Inflammatory macrophage (primary cell): Measurements from ENCODE around the gene ZNF576.
"Not testable (repeated sequence)": the region's sequence is repeated elsewhere in the genome, so short reads cannot be mapped to it uniquely, and the experiment has no call there.

ENCODE experiments used
- DNase-seq, 2 donors: peaks; one replicate each; pipeline ENCODE4 v3.0.0-alpha.2; 2020 to 2022

Gene ZNF576

DNA sequence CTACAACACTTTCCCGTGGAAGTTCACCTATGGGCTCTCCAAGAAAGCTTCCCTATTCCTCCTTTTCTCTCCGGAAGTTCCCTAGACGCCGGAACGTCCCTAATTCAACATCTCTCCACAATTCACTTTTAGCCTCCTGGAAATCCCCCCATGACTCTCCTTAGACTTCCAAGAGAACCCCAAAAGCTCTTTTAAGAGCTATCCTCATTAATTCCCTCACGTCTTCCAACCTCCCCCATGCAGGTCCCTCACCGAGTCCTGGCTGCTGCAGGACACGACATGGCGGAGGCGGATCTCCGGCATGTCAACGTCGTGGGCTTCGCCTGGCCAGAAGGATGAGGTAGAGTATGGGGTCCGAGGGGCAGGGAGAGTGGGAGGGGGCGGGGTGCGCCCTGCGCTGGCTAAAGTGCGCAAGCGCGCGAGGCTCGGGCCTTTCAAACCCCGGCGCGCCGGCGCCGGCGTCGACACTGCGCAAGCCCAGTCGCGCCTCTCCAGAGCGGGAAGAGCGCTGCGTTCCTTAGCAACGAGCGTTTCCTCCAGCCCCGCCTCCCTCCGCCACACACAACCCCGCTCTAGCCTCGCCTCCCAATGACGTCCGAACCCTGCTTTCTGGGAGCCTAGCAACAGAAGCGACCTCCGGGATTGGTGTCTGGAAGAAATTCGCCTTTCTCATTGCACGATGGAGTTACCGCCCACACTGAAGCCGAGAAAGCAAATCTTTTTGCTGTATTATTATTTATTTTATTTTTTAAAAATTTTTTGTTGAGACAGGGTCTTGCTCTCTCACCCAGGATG, 21.0 kb upstream of the ZNF576 start, which contains the start of the genes PINLYP and XRCC1:
PINLYP (plus strand) TSS at position 646 of the 795 bp plus-strand sequence. CDS start 1,391 bp downstream, outside the sequence.
XRCC1 (minus strand) TSS at position 372 of the 795 bp plus-strand sequence; CDS start at position 303, 69 bp downstream.
- DNase-seq: peak; percentile 99

DNA sequence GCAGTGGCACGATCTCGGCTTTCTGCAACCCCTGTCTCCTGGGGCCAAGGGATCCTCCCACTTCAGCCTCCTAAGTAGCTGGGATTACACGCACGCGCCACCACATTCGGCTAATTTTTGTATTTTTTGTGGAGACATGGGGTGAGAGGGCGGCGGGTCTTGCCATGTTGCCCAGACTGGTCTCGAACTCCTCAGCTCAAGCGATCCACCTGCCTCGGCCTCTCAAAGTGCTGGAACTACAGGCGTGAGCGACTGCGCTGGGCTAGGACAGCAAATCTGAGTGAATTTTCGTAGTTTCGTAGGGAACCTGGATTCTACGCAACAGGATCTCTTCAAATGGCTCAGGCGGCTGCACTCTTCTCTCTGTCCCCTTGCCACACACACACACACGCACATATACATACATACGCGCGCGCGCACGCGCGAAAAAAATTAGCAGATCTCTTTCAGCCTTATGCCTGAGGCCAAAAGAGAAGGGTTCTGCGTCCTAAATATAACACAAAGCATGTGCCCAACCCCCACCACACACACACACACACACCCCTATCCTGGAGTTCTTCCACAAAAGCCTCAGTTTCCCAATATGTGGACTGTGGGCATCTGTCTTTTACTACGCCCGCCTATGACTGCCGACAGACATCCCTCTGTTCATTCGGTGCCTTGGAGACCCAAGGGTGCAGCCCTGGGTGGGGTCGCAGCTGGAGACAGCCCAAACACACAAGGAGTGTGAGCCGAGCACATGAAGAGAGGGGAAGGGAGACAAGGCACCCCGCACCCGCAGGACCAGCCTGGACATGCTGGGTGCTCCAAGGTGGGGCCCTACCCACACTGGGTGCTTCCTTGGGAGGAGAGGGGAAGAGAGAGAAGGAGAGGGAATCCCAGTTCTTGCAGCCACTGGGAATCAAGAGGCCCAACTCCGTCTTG, 20.2 kb upstream of the ZNF576 start:
- no peak for DNase-seq

DNA sequence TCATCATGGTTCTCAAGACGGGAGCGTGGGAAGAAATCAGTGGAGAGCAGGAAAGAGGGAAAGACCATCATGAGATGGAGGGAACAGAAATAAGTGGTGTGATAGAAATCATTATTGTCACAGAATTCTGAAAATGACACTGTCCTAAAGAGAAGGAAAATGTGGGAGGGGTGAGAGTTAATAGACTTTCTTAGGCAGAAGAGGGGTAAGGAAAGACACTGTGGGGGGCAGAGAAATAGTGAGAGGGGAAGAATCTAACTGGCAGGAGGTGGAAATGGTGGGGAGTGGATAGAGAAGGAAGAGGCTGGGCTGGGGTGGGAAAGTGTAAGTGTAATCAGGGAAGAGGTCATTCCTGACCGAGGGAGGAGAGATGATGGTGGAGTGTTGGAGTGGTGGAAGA, 17.6 kb upstream of the ZNF576 start:
- DNase-seq: no peak

DNA sequence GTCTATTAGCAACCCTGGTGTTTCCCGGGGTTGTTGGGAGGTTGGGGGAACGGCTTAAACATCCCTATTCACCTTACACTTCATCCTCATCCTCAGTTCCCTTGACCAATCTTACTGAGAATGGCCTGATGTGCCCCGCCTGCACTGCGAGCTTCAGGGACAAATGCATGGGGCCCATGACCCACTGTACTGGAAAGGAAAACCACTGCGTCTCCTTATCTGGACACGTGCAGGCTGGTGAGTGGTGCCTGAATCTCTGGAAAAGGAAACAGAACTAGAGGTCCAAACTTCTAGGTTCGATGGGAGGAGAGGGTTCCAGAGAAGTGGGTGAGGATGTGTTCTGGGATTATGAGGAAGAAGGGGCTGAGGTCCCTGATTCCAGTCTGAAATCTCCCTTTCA, 14.9 kb upstream of the ZNF576 start:
- no peak for DNase-seq

DNA sequence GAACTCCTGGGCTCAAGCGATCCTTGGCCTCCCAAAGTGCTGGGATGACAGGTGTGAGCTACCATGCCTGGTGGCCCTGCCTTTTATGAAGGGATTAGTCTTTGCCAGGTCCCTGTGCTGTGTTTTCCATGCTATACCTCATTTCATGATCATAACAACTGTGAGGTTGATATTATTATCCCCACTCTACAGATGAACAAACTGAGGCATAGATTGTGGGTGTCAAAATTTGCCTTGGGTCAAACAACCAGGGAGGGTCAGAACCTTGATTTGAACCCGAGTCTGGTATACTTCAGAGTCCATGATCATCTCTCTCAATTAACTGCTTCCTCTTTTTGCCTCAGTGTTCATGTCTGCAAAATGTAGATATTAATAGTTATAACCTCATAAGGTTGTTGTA, 13.9 kb upstream of the ZNF576 start:
- DNase-seq: no peak

DNA sequence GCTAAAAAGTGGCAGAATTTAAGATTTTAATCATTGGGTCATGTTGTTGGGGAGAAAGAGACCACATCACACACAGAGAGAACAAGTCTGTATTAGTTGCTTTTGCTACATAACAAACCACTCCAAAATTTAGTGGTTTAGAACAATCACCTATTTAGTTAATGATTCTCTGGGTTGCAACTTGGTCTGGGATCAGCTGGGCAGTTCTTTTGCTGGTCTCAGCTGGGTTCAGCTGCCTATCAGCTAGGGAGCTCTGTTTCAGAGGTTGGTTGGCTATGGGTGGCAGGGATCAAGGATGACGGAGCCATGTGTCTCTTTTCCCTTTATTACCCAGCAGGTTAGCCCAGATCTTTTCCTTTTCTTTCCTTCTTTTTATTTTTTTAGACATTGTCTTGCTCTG, 11.9 kb upstream of the ZNF576 start:
- DNase-seq: no peak

DNA sequence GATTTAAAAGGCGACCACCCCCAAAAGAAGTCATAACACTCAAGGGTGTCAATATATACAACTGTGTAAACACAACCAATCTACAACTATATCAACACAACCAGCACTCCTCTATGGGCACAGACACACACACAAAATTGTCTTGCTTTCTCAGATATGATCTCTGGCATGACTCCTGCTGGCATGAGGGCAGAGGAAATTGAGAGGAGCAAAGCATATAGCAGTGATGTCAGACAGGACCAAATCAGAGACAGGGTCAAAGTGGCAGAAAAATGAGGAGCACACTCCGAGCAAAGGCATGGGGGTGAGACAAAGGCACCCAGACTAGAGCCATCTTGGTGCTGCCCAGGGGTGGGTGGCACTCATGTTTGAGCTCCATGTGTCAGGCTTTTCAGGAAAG, 10.0 kb upstream of the ZNF576 start:
- DNase-seq: no peak

DNA sequence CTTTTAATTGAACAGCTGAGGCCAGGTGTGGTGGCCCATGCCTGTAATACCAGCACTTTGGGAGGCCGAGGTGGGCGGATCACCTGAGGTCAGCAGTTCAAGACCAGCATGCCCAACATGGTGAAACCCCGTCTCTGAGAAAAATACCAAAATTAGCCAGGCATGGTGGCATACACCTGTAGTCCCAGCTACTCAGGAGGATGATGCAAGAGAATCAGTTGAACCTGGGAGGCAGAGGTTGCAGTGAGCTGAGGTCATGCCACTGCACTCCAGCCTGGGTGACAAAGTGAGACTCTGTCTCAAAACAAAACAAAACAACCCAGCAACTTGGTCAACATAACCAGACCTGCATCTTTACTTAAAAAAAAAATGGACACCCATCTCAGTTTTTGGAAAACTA, 9.4 kb upstream of the ZNF576 start:
- DNase-seq: not testable (repeated sequence)

DNA sequence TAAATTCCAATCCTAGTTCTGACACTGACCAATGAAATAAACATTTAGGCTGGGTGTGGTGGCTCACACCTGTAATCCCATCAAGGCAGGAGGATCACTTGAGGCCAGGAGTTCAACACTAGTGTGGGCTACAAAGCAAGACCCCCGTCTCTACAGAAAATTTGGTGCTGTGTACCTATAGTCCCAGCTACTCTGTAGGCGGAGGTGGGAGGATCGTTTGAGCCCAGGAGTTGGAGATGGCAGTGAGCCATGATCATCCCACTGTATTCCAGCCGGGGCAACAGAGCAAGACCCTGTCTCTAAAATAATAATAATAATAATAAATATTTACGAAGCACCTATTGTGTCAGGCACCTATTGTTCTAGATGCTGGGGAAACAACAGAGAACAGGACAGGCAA, 7.1 kb upstream of the ZNF576 start:
- no peak for DNase-seq

DNA sequence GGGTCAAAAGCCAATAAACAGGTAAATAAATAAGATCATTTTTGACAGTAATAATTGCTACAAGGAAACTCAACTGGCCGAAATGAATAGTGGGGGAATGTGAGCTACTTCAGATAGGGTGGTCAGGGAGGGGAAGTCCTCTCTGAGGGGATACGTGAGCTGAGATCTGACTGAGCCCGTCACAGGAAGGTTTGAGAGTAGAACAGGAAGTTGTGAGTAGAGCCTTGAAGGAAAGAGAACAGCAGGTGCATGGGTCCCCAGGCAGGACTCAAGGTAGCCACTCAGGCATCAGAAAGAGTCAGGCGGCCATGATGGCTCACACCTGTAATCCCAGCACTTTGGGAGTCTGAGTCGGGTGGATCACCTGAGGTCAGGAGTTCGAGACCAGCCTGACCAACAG, 6.7 kb upstream of the ZNF576 start:
- DNase-seq: no peak

DNA sequence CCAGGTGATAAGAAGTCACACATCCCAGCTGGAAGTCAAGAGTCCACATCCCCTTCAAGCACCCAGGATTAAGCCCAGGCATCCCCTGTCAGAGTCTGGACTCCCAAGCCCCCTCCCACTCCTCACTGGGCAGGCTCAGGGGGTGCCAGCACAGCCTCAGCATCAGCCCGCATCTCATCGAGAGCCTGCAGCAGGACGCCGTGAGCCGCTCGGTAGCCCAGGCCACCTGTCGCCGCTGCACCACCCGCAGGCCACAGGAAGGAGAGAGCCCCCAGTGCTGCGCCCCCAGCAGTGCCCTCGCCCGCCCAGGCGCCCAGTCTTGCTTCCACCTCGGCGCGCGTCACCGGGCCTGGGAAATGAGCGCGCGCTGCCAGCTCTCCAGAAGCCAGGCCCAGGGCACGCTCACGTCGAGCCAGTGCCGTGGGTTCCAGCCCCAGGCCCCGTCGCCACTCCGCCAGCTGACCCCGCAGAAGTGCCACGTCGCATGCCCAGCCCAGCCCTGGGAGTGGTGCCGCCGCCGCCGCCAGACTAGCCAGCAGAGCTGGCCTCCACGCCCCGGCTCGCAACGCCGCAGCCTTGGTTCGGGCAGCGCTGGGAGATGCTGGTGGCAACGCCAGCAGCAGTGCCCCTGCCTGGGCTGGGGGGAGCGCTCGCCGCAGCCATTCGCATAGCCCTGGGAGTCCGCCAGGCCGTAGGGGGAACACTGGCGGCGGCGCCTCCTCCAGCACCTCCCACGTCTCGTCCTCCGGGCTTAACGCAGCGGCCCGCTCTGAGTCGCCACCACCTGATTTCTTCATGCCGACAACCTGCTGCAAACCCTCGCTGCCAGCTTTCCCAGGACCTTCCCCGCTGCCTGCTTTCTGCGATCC, 4.3 kb upstream of the ZNF576 start:
- no peak for DNase-seq

DNA sequence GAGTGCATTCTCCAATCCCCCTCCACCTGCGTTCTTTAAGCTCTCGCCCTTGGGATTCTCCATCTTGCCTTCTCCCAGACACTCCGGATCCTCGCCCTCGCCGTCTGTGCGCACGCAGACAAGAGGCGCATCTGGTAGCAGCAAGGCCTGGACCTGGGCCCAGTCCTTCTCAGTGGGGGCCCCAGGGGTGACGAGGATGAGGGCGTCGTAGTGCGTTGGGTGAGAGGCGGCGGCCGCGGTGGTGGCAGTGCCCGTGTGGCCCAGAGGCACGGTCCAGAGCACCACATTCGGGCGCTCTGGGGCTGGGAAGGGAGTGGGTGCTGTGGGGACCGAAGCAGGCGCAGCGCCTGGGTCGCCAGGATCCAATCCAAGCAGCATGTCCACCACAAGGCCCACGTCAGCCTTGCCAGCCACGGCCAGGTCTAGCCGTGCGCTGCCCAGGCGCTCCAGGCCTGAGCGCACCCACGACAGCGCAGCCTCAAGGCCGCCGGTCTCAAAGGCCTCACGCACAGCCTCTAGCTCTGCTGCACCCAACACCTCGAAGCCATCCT, 3.5 kb upstream of the ZNF576 start:
- DNase-seq: no peak

DNA sequence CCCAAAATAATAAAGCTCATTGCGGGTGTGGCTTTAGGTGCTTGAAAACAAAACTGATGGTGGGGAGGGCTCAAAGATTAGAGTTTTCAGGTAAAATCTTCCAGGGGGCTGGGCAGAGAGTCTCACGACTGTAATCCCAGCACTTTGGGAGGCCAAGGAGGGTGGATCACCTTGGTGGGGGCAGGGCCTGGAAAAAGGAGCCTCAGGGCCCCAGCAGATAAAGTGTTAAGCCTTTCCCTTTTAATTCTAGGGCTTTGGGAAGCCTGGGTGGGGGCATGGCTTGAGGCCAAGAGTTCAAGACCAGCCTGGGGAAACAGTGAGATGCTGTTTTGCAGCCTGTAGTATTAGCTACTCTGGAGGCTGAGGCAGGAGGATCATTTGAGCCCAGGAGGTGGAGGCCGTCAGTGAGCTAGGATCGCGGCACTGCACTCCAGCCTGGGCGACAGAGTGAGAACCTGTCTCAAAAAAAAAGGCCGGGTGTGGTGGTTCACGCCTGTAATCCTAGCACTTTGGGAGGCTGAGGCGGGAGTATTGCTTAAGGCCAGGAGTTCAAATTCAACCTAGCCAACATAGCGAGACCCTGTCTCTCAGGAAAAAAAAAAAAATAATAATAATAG, 2.2 kb upstream of the ZNF576 start:
- DNase-seq: no peak

DNA sequence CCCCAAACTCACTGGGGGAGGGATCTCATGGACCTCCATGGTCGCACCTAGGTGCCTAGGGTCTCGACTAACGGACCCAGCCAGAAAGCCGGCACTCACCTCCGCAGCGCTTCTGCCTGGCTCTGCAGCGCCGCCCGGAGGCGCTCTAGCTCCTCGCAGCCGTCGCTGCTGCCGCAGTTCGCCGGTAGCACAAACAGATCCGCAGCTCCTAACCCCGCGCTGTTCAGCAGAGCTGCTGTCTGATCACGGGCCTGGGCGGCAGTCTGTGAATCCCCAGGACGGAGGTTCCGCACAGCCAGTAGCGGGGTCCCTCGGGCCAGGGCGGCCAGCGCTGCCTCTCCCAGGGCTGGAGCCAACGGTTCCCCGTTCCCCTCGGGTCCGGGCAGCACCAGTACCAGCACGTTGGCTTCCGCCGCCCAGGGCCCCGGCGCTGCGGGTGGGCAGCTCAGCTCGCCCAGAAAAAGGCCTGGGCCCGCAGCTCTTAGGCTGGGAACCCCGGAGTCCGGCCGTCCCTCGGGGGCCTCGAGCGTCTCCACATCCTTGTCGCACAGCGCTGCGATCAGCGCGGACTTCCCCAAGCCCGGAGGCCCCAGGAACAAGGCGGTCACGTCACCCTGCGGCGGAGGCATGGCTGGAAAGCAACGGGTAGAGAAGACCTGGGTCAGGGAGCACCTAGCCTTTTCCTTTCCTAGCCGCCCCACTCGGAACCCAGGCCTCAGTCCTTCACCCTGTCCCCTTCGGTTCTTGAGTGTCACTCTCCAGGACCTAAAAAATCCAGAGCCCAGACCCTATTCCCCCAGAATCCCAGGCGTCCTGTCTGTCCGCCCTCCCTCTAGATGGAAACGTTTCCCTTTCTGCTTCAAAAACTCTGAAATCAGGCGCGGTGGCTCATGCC, 1.4 kb upstream of the ZNF576 start:
- DNase-seq: peak; percentile 56 to 69

DNA sequence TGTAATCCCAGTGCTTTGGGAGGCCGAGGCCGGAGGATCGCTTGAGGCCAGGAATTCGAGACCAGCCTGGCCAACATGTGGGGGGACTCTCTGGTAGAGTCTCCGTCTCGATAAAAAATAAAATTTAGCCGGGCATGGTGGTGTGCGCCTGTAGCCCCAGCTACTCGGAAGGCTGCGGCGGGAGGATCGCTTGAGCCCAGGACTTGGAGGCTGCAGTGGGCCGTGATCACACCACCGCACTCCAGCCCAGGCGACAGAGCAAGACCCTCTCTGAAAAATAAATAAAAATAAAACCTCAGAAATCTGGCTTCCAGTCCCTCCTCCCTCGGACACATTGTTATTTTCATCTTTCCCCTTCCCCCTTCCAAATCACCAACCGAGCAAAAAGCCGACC, 793 bp upstream of the ZNF576 start:
- no peak for DNase-seq

DNA sequence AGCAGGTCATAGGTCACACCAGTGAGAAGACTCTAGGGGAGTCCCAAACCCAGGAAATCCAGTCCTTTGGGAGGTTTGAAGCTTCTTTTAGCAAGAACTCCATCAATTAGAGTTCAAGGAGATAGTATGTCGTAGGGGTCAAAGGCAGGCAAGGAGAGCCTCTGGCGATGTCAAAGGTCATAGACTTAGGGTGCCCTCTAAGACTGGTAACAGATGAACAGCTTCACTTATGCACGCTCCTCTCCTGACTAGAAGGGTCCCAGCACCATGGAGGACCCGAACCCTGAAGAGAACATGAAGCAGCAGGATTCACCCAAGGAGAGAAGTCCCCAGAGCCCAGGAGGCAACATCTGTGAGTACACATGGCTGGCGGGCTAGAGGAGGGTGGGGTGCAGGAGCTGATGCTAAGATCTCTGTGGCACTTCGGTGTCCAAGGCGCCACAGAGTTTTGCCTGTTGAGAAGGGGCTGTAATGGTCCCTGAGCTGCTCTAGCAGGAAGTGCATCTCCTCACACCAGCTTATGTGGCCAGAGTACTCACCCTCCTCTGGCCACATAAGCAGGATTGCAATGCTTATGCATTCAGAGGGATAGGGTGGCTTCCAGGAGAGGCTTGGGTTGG, 557 bp downstream of the ZNF576 start:
- DNase-seq: peak in 1 of 2 donors; percentile 17

DNA sequence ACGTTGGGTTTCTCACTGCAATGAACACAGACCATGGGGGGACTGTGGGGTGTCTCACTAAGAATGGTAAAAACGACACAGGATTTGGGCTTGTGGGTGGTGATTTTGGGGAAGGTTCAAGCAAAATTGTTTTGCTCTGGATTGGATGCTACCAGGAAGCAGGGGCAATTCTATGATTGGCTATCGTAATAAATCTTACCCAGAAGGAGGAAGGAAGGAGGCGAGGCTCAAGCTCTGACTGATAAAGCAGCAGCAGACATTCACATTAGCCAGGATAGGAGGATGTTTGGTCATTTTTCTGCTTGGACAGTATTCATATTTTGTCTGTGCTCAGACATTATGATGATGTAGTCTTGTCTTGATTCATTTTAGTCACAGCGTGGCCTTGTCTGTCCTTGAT, 1.5 kb downstream of the ZNF576 start:
- DNase-seq: peak; percentile 54 to 57

DNA sequence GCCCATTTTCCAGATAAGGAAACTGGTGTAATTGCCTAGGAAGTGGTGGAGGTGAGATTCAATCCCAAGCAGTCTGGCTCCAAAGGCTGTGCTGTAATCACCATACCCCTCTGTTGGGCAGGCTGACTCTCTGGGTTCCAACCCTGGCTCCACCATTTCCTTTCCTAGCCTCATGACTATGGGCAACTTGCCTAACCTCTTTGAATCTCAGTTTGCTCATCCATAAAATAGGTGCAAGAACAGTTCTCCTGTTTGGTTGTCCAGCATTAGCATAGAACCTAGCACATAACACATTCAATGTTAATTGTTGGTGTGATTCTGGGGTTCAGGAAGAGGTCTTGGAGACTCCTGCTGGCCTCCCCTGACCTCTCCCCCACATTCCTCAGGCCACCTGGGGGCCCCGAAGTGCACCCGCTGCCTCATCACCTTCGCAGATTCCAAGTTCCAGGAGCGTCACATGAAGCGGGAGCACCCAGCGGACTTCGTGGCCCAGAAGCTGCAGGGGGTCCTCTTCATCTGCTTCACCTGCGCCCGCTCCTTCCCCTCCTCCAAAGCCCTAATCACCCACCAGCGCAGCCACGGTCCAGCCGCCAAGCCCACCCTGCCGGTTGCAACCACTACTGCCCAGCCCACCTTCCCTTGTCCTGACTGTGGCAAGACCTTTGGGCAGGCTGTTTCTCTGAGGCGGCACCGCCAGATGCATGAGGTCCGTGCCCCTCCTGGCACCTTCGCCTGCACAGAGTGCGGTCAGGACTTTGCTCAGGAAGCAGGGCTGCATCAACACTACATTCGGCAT, 2.2 kb downstream of the ZNF576 start:
- DNase-seq: no peak

DNA sequence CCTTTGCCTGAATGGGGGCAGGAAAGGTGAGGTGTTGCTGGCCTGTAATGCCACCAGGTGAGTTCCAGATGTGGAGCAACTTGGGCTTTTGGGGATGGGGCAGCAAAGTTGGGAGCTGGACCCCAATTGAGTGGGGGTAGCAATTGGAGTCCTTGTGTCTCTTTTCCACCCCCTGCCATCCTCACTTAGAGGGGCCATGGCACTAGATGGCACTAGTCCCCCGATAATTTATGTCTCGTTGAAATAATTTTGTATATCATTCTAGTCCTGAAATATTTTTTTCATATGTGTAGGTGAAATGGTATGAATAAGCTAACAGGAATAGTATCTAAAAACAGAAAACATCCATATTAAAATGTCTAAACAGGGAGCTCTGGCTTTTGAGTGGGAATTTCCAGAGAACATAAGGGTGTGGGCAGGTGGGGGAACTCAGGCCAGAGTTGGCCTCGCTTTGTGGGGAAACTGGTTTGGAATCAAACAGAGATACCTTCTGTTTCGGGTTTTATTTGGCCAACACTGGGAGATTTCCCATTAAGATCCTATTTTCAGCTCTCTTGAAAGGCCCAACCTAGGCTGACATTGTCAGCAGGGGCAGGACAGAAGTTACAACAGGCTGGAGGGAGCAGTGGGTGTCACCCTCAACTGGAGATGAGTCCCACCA, 3.4 kb downstream of the ZNF576 start:
- DNase-seq: no peak
